HepG2 (cell line): ENCODE data around the gene ATP9A. TPM values are rescaled to one million over a fixed set of nuclear protein-coding genes. Genes with fewer than 3 reads are reported as not detected.

Experiments
- ARNT ChIP-seq: fragments of 450-650 bp; IDR thresholded peaks from 2 replicates; pipeline ENCODE4 v1.6.1; 2017
- GABPA ChIP-seq, 2 experiments: IDR thresholded peaks; 2 replicates each; pipeline ENCODE4 v1.6.1; 2011 to 2016; ENCODE audit warnings: low read depth in 2 of 2, low read length in 1 of 2, missing biosample characterization in 1 of 2, missing genetic modification characterization in 1 of 2
- MEIS1 ChIP-seq: sonication (generic); formaldehyde crosslinking; IDR thresholded peaks from 2 replicates; pipeline ENCODE4 v1.9.0; 2021; ENCODE audit warnings: mild to moderate bottlenecking, missing genetic modification reagents, moderate library complexity, borderline replicate concordance
- NFKBIZ ChIP-seq: IDR thresholded peaks from 2 replicates; pipeline ENCODE4 v1.6.1; 2018; ENCODE audit warnings: missing genetic modification reagents, missing compliant biosample characterization
- REXO4 ChIP-seq: sonication (generic); formaldehyde crosslinking; IDR thresholded peaks from 2 replicates; pipeline ENCODE4 v1.8.0; 2022; ENCODE audit warnings: missing genetic modification reagents, mild to moderate bottlenecking, borderline replicate concordance
- SIX4 ChIP-seq: sonication (generic); formaldehyde crosslinking; IDR thresholded peaks from 2 replicates; pipeline ENCODE4 v1.4.0; 2020; ENCODE audit warnings: missing genetic modification reagents
- STAT5B ChIP-seq: sonication (generic); formaldehyde crosslinking; IDR thresholded peaks from 2 replicates; pipeline ENCODE4 v1.4.0; 2020; ENCODE audit warnings: missing genetic modification reagents
- ZFP37 ChIP-seq: sonication (generic); formaldehyde crosslinking; IDR thresholded peaks from 2 replicates; pipeline ENCODE4 v1.4.0; 2020; ENCODE audit warnings: missing genetic modification reagents, borderline replicate concordance
- ZFY ChIP-seq: sonication (generic); formaldehyde crosslinking; IDR thresholded peaks from 2 replicates; pipeline ENCODE4 v1.4.0; 2020; ENCODE audit warnings: missing genetic modification reagents
- ZNF121 ChIP-seq: sonication (generic); formaldehyde crosslinking; IDR thresholded peaks from 2 replicates; pipeline ENCODE4 v1.5.0; 2020; ENCODE audit warnings: mild to moderate bottlenecking, missing genetic modification reagents
- ZNF30 ChIP-seq: sonication (generic); formaldehyde crosslinking; IDR thresholded peaks from 2 replicates; pipeline ENCODE4 v1.5.0; 2020; ENCODE audit warnings: mild to moderate bottlenecking, missing genetic modification reagents
- ZNF484 ChIP-seq: sonication (generic); formaldehyde crosslinking; IDR thresholded peaks from 2 replicates; pipeline ENCODE4 v1.5.1; 2020; ENCODE audit warnings: mild to moderate bottlenecking, low read depth, missing genetic modification reagents, borderline replicate concordance
- ZNF577 ChIP-seq: sonication (generic); formaldehyde crosslinking; IDR thresholded peaks from 2 replicates; pipeline ENCODE4 v1.4.0; 2020; ENCODE audit warnings: mild to moderate bottlenecking, low read depth, missing genetic modification reagents, borderline replicate concordance
- polyA plus RNA-seq, 8 experiments: library from polyadenylated mRNA; depleted of rRNA in 3 of 8; stranded (reverse) in 7 of 8; unstranded in 1 of 8; fragments of >200 nt; fragmentation: Illumina TruSeq in 4 of 8; extraction: Trizol in 4 of 8; gene quantifications; 2 replicates each; pipeline versions ENCODE4 v1.2.1 to v1.2.3, GENCODE V29; 2011 to 2016; ENCODE audit warnings: low read depth in 4 of 8, missing spikeins in 1 of 8, mixed read lengths in 1 of 8; ENCODE audit not compliant: insufficient read depth in 1 of 8
- total RNA-seq, 5 experiments: library from RNA; depleted of rRNA; stranded (reverse); fragments of >200 nt; fragmentation: Illumina TruSeq; extraction: Trizol; gene quantifications; 2 replicates each; pipeline ENCODE4 v1.2.3, GENCODE V29; 2016; ENCODE audit warnings: low read depth in 1 of 5
- TF ChIP-seq, protein P1 (sequence below): sonication (generic); formaldehyde crosslinking; IDR thresholded peaks from 2 replicates; pipeline ENCODE4 v1.5.0; 2020; ENCODE audit warnings: missing genetic modification reagents
- TF ChIP-seq, protein P2 (sequence below): sonication (generic); formaldehyde crosslinking; IDR thresholded peaks from 2 replicates; pipeline ENCODE4 v1.4.0; 2020; ENCODE audit warnings: mild to moderate bottlenecking, missing genetic modification reagents
- TF ChIP-seq, protein P3 (sequence below): sonication (generic); formaldehyde crosslinking; IDR thresholded peaks from 2 replicates; pipeline ENCODE4 v1.8.1; 2023; ENCODE audit warnings: missing genetic modification reagents, mild to moderate bottlenecking, borderline replicate concordance
- TF ChIP-seq, protein P4 (sequence below): sonication (generic); formaldehyde crosslinking; IDR thresholded peaks from 2 replicates; pipeline ENCODE4 v1.5.0; 2020; ENCODE audit warnings: mild to moderate bottlenecking, missing genetic modification reagents, borderline replicate concordance
- TF ChIP-seq, protein P5 (sequence below): IDR thresholded peaks from 2 replicates; pipeline ENCODE4 v1.6.1; 2016; ENCODE audit warnings: low read depth
- TF ChIP-seq, protein P6 (sequence below): IDR thresholded peaks from 2 replicates; pipeline ENCODE4 v1.6.1; 2016; ENCODE audit warnings: low read depth, control low read depth
- TF ChIP-seq, protein P7 (sequence below): IDR thresholded peaks from 2 replicates; pipeline ENCODE4 v1.6.1; 2016; ENCODE audit warnings: low read depth, borderline replicate concordance

Gene ATP9A
- total and polyA plus RNA-seq, 2 of the 13 experiments (the other 11 are each of a cell fraction or from before 2014, with no cell fraction given), result 11.8 to 18.5 TPM

DNA sequence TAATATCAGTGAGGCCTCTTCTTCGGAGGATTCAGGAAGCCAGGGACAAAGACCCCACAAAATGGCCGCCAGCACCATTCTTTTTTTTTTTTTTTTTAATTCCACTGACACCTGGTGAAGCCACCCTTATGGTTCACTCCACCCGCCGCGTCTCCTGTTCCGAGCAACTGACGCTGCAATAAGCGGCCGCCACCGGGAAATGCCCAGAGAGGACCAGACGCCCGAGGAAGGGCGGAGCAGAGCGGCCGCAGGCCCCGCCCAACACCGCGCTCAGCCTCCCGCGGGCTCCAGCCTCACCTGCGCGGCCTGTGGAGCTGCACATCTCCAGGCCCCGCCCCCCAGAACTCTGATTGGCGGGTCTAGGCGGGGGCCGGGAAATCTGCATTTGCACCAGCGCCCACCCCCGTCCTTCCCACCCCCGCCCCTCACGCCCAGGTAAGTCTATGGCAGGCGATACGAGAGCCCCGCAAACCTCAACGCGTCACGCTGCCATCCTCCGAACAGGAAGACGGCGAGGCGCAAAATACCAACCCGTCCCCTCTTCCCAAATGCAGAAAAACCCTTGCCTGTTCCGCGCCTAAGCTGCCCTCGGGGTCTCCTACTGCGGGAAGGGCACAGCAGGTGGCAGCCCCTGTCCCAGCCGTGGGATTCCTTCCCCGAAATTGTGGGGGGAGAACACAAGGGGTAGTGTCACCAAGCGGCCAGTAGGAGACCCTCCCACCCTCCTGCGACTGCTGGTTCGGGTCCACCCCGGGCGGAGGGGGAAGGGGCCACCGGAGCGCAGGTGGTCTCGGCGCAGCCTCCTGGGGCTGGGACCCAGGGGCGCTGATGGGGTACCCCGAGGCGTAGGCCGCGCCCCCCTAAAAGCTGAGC, 960 bp downstream of the ATP9A start (continued):
- TF ChIP-seq, protein P1, sequence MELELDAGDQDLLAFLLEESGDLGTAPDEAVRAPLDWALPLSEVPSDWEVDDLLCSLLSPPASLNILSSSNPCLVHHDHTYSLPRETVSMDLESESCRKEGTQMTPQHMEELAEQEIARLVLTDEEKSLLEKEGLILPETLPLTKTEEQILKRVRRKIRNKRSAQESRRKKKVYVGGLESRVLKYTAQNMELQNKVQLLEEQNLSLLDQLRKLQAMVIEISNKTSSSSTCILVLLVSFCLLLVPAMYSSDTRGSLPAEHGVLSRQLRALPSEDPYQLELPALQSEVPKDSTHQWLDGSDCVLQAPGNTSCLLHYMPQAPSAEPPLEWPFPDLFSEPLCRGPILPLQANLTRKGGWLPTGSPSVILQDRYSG, result no peak
- TF ChIP-seq ZNF577 (CRISPR knock-in tag), result no peak
- no peak for TF ChIP-seq SIX4
- TF ChIP-seq ZNF30 (CRISPR knock-in tag), result no peak
- TF ChIP-seq, protein P2, sequence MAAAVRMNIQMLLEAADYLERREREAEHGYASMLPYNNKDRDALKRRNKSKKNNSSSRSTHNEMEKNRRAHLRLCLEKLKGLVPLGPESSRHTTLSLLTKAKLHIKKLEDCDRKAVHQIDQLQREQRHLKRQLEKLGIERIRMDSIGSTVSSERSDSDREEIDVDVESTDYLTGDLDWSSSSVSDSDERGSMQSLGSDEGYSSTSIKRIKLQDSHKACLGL (CRISPR knock-in tag), result peak; percentile 54
- peak; percentile 51; the same call in 1 of the 2 replicates for TF ChIP-seq ZFY (CRISPR knock-in tag)
- TF ChIP-seq, protein P3, sequence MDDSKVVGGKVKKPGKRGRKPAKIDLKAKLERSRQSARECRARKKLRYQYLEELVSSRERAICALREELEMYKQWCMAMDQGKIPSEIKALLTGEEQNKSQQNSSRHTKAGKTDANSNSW (CRISPR knock-in tag), result no peak; the same call in 1 of the 2 replicates
- no peak for TF ChIP-seq MEIS1 (CRISPR knock-in tag)
- TF ChIP-seq ZFP37, result peak; percentile 26; the same call in 1 of the 2 replicates
- TF ChIP-seq, protein P4, sequence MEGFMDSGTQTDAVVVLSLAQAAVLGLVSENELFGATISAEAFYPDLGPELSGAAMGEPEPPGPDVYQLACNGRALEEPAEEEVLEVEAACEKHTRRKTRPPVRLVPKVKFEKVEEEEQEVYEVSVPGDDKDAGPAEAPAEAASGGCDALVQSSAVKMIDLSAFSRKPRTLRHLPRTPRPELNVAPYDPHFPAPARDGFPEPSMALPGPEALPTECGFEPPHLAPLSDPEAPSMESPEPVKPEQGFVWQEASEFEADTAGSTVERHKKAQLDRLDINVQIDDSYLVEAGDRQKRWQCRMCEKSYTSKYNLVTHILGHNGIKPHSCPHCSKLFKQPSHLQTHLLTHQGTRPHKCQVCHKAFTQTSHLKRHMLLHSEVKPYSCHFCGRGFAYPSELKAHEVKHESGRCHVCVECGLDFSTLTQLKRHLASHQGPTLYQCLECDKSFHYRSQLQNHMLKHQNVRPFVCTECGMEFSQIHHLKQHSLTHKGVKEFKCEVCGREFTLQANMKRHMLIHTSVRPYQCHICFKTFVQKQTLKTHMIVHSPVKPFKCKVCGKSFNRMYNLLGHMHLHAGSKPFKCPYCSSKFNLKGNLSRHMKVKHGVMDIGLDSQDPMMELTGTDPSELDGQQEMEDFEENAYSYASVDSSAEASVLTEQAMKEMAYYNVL (CRISPR knock-in tag), result no peak
- no peak for TF ChIP-seq REXO4 (CRISPR knock-in tag)
- no peak for TF ChIP-seq GABPA (IDR thresholded peaks at IDR 0.05; ENCODE audit: low read depth, low read length)
- no peak for TF ChIP-seq GABPA (CRISPR knock-in tag; IDR thresholded peaks at IDR 0.05; ENCODE audit: low read depth)
- no peak for TF ChIP-seq ARNT
- TF ChIP-seq, protein P5, sequence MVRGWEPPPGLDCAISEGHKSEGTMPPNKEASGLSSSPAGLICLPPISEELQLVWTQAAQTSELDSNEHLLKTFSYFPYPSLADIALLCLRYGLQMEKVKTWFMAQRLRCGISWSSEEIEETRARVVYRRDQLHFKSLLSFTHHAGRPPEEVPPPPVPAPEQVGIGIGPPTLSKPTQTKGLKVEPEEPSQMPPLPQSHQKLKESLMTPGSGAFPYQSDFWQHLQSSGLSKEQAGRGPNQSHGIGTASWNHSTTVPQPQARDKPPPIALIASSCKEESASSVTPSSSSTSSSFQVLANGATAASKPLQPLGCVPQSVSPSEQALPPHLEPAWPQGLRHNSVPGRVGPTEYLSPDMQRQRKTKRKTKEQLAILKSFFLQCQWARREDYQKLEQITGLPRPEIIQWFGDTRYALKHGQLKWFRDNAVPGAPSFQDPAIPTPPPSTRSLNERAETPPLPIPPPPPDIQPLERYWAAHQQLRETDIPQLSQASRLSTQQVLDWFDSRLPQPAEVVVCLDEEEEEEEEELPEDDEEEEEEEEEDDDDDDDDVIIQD (CRISPR knock-in tag), result no peak
- TF ChIP-seq, protein P6, sequence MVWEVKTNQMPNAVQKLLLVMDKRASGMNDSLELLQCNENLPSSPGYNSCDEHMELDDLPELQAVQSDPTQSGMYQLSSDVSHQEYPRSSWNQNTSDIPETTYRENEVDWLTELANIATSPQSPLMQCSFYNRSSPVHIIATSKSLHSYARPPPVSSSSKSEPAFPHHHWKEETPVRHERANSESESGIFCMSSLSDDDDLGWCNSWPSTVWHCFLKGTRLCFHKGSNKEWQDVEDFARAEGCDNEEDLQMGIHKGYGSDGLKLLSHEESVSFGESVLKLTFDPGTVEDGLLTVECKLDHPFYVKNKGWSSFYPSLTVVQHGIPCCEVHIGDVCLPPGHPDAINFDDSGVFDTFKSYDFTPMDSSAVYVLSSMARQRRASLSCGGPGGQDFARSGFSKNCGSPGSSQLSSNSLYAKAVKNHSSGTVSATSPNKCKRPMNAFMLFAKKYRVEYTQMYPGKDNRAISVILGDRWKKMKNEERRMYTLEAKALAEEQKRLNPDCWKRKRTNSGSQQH (CRISPR knock-in tag), result peak; percentile 67; the same call in 1 of the 2 replicates
- TF ChIP-seq STAT5B (CRISPR knock-in tag), result peak; percentile 44; the same call in 1 of the 2 replicates
- TF ChIP-seq, protein P7, sequence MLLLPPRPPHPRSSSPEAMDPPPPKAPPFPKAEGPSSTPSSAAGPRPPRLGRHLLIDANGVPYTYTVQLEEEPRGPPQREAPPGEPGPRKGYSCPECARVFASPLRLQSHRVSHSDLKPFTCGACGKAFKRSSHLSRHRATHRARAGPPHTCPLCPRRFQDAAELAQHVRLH (CRISPR knock-in tag), result peak; percentile 27; the same call in 1 of the 2 replicates
- TF ChIP-seq NFKBIZ (CRISPR knock-in tag), result 0 out of 2 replicates have a peak, but pooled peaks have one; percentile 3
- TF ChIP-seq ZNF484 (CRISPR knock-in tag), result no peak
- 0 out of 2 replicates have a peak, but pooled peaks have one; percentile 8 for TF ChIP-seq ZNF121 (CRISPR knock-in tag)
